H1 (cell line): ENCODE results near the gene NACAD. TPM values are rescaled to one million over a fixed set of nuclear protein-coding genes. Genes with fewer than 3 reads are reported as not detected.

ENCODE experiments used
- CBX5 ChIP-seq: fragments of 300-800, 300-1000 bp; sonication (generic); IDR thresholded peaks from 2 replicates; pipeline ENCODE4 v1.7.1; 2016; ENCODE audit warnings: antibody characterized with exemption, low read length, low read depth
- CHD7 ChIP-seq: fragments of 300-600 bp; sonication (generic); IDR thresholded peaks from 2 replicates; pipeline ENCODE4 v1.7.1; 2012; ENCODE audit warnings: low read length, moderate library complexity, mild to moderate bottlenecking, inconsistent platforms; ENCODE audit not compliant: insufficient replicate concordance
- CREB1 ChIP-seq: IDR thresholded peaks from 2 replicates; pipeline ENCODE4 v1.6.1; 2012; ENCODE audit warnings: inconsistent platforms
- TAF1 ChIP-seq: IDR thresholded peaks from 2 replicates; pipeline ENCODE4 v1.6.1; 2011; ENCODE audit warnings: mild to moderate bottlenecking, low read depth, low read length
- TAF7 ChIP-seq: optimal IDR thresholded peaks from 2 replicates; pipeline ENCODE3; 2011; ENCODE audit warnings: low read depth, mild to moderate bottlenecking, inconsistent platforms, low read length, moderate library complexity, borderline replicate concordance
- USF2 ChIP-seq: IDR thresholded peaks from 2 replicates; pipeline ENCODE4 v1.6.1; 2011; ENCODE audit warnings: low read length, improper control_type of control experiment
- polyA plus RNA-seq, 7 experiments: library from polyadenylated mRNA; depleted of rRNA in 3 of 7; stranded (reverse) in 5 of 7; unstranded in 2 of 7; fragments of >200 nt in 5 of 7; fragments of 200-250 nt in 2 of 7; gene quantifications; 1 replicate in 5 of 7; 2 replicates in 1 of 7; 4 replicates in 1 of 7; pipeline versions ENCODE4 v1.2.1 to v1.2.3, GENCODE V29; 2011 to 2013; ENCODE audit warnings: missing spikeins in 2 of 7, mixed read lengths in 2 of 7
- total RNA-seq: library from RNA; stranded (reverse); fragmentation: NEBNext Ultra II Directional; extraction: Animal tissue kit (Norgen Biotek cat#: 25700); gene quantifications from 2 replicates; pipeline ENCODE4 v1.2.1, GENCODE V29; 2021

The NACAD gene
- total and polyA plus RNA-seq, 2 of the 8 experiments (the other 6 are each of a cell fraction or from before 2014, with no cell fraction given), result 1.3 to 6.0 TPM

- TF ChIP-seq CHD7 (no peak), CREB1 (no peak), USF2 (no peak), TAF7 (no peak), CBX5 (no peak), TAF1 (no peak)
These were observed 12.2 kb upstream of the NACAD start (continued) for GRCh38 chr7:45100761-45101480.
